A549 (cell line): ENCODE results near the gene XPC. TPM values are rescaled to one million over a fixed set of nuclear protein-coding genes. Genes with fewer than 3 reads are reported as not detected.

Experiments used
- ATAC-seq, 2 experiments: fragments of 200-7000 bp in 1 of 2; fragments of >200 bp in 1 of 2; cut with Nextera tagmentation in 1 of 2; cut with Tn5 transposase in 1 of 2; 3 replicates each; pipeline versions ENCODE4 v1.8.0 to v1.9.1; 2018 to 2020; ENCODE audit warnings: mild to moderate bottlenecking in 1 of 2, moderate library complexity in 1 of 2
- CTCF ChIA-PET: fragments of 300-600 bp; sonication (Branson Sonifier 250); formaldehyde crosslinking; extraction: SDS; loops from one replicate; lab custom pipeline; 2021; ENCODE audit warnings: antibody characterized with exemption, inconsistent platforms; lab: Yijun Ruan, JAX
- POLR2A ChIA-PET: fragments of 350-600 bp; formaldehyde crosslinking; extraction: SDS; loops from one replicate; lab custom pipeline; 2021; ENCODE audit warnings: antibody characterized with exemption, inconsistent platforms; lab: Yijun Ruan, JAX
- DNase-seq, 2 experiments: peaks; one replicate each; pipeline versions ENCODE4 v3.0.0 to v3.0.0-alpha.2; 2011 to 2016; ENCODE audit warnings: low read depth in 1 of 2, low spot score in 1 of 2
- FAIRE-seq: peaks from 2 replicates; lab custom pipeline; 2011; peaks lifted over from hg19 to GRCh38; lab: Jason Lieb, UNC
- H3K27ac ChIP-seq, 2 experiments: fragments of >200 bp; sonication (Bioruptor Twin); formaldehyde crosslinking; 3 replicates each; pipeline ENCODE4 v1.5.1; 2016 to 2017
- H3K4me1 ChIP-seq: fragments of >200 bp; sonication (Bioruptor Twin); formaldehyde crosslinking; 3 replicates; pipeline ENCODE4 v1.6.1; 2016
- H3K4me2 ChIP-seq: fragments of >200 bp; sonication (Bioruptor Twin); formaldehyde crosslinking; 3 replicates; pipeline ENCODE4 v1.6.1; 2016
- H3K4me3 ChIP-seq: fragments of >200 bp; sonication (Bioruptor Twin); formaldehyde crosslinking; 3 replicates; pipeline ENCODE4 v1.5.1; 2016
- H3K9me3 ChIP-seq: fragments of >200 bp; sonication (Bioruptor Twin); formaldehyde crosslinking; 3 replicates; pipeline ENCODE4 v1.6.1; 2016
- ATOH8 ChIP-seq: fragments of 250-450 bp; sonication (Bioruptor Pico); IDR thresholded peaks from 2 replicates; pipeline ENCODE4 v1.5.0; 2020; ENCODE audit warnings: low read depth, mild to moderate bottlenecking, moderate library complexity
- CEBPB ChIP-seq, 2 experiments: fragments of >200 bp in 1 of 2; sonication (Bioruptor Twin) in 1 of 2; formaldehyde crosslinking in 1 of 2; IDR thresholded peaks; 2 replicates each; pipeline ENCODE4 v1.6.1; 2012 to 2016
- CHD4 ChIP-seq: fragments of 200-600 bp; sonication (generic); IDR thresholded peaks from 2 replicates; pipeline ENCODE4 v1.6.1; 2016; ENCODE audit warnings: antibody characterized with exemption, mild to moderate bottlenecking, borderline replicate concordance
- CTCF ChIP-seq: fragments of >200 bp; sonication (Bioruptor Twin); formaldehyde crosslinking; IDR thresholded peaks from 3 replicates; pipeline ENCODE4 v1.5.1; 2016
- EHF ChIP-seq: fragments of 250-450 bp; sonication (Bioruptor Pico); IDR thresholded peaks from 2 replicates; pipeline ENCODE4 v1.5.0; 2020; ENCODE audit warnings: mild to moderate bottlenecking
- ESRRA ChIP-seq: fragments of 150-350 bp; IDR thresholded peaks from 2 replicates; pipeline ENCODE4 v1.6.1; 2014; ENCODE audit warnings: mild to moderate bottlenecking, low read length, borderline replicate concordance
- FOSB ChIP-seq: fragments of 250-450 bp; sonication (Bioruptor Pico); IDR thresholded peaks from 2 replicates; pipeline ENCODE4 v1.5.0; 2020; ENCODE audit warnings: mild to moderate bottlenecking, moderate library complexity
- FOSL2 ChIP-seq, 2 experiments: fragments of 450-650 bp in 1 of 2; fragments of >200 bp in 1 of 2; sonication (Bioruptor Twin) in 1 of 2; formaldehyde crosslinking; IDR thresholded peaks; 2 replicates each; pipeline versions ENCODE4 v1.5.0 to v1.6.1; 2016 to 2020; ENCODE audit warnings: mild to moderate bottlenecking in 1 of 2, moderate library complexity in 1 of 2
- FOXS1 ChIP-seq: fragments of 250-450 bp; sonication (Bioruptor Pico); IDR thresholded peaks from 2 replicates; pipeline ENCODE4 v1.5.0; 2020; ENCODE audit warnings: mild to moderate bottlenecking, moderate library complexity
- HES2 ChIP-seq: fragments of >200 bp; sonication (Bioruptor Twin); formaldehyde crosslinking; IDR thresholded peaks from 2 replicates; pipeline ENCODE4 v1.6.1; 2016
- HEYL ChIP-seq: fragments of 250-450 bp; sonication (Bioruptor Pico); IDR thresholded peaks from 2 replicates; pipeline ENCODE4 v1.8.0; 2021; ENCODE audit warnings: mild to moderate bottlenecking, moderate library complexity
- HOXA7 ChIP-seq: fragments of 250-450 bp; sonication (Bioruptor Pico); IDR thresholded peaks from 2 replicates; pipeline ENCODE4 v1.5.0; 2020; ENCODE audit warnings: mild to moderate bottlenecking, moderate library complexity
- JUNB ChIP-seq: fragments of >200 bp; sonication (Bioruptor Twin); formaldehyde crosslinking; IDR thresholded peaks from 2 replicates; pipeline ENCODE4 v1.6.1; 2016
- MAFK ChIP-seq: fragments of 450-650 bp; IDR thresholded peaks from 2 replicates; pipeline ENCODE4 v1.6.1; 2014; ENCODE audit not compliant: partially characterized antibody
- NFE2L2 ChIP-seq: fragments of 150-350 bp; conservative IDR thresholded peaks from 2 replicates; pipeline ENCODE4 v1.6.1; 2014; ENCODE audit warnings: low read length
- NPAS2 ChIP-seq: fragments of 250-450 bp; sonication (Bioruptor Pico); IDR thresholded peaks from 2 replicates; pipeline ENCODE4 v1.8.0; 2022; ENCODE audit warnings: mild to moderate bottlenecking, moderate library complexity, borderline replicate concordance
- NR3C1 ChIP-seq: fragments of >200 bp; sonication (Bioruptor Twin); formaldehyde crosslinking; IDR thresholded peaks from 3 replicates; pipeline ENCODE4 v1.6.1; 2017
- PHF8 ChIP-seq: fragments of 200-600 bp; sonication (generic); IDR thresholded peaks from 2 replicates; pipeline ENCODE4 v1.6.1; 2016; ENCODE audit warnings: low read depth, mild to moderate bottlenecking, antibody characterized with exemption, moderate library complexity, borderline replicate concordance
- POLR2AphosphoS2 ChIP-seq: conservative IDR thresholded peaks from 2 replicates; pipeline ENCODE4 v1.6.1; 2012; ENCODE audit warnings: low read length, improper control_type of control experiment, inconsistent platforms
- RAD21 ChIP-seq, 2 experiments: fragments of >200 bp in 1 of 2; sonication (Bioruptor Twin) in 1 of 2; formaldehyde crosslinking in 1 of 2; IDR thresholded peaks in 1 of 2; conservative IDR thresholded peaks in 1 of 2; 2 replicates in 1 of 2; 3 replicates in 1 of 2; pipeline ENCODE4 v1.6.1; 2012 to 2018; ENCODE audit warnings: inconsistent platforms in 1 of 2
- RARB ChIP-seq: fragments of 250-450 bp; sonication (Bioruptor Pico); IDR thresholded peaks from 2 replicates; pipeline ENCODE4 v1.8.0; 2021; ENCODE audit warnings: mild to moderate bottlenecking, moderate library complexity
- SMC3 ChIP-seq: fragments of >200 bp; sonication (Bioruptor Twin); formaldehyde crosslinking; IDR thresholded peaks from 3 replicates; pipeline ENCODE4 v1.6.1; 2018; ENCODE audit warnings: inconsistent platforms
- TP53 ChIP-seq: fragments of 250-450 bp; sonication (Bioruptor Pico); IDR thresholded peaks from 2 replicates; pipeline ENCODE4 v1.5.0; 2021; ENCODE audit warnings: mild to moderate bottlenecking, moderate library complexity
- ZNF302 ChIP-seq: fragments of 250-450 bp; sonication (Bioruptor Pico); IDR thresholded peaks from 2 replicates; pipeline ENCODE4 v1.9.0; 2021; ENCODE audit warnings: inconsistent platforms, mild to moderate bottlenecking, moderate library complexity
- WGBS: methylation state at CpG from one replicate; pipeline ENCODE4 v1.1.6; 2017; ENCODE audit errors: missing lambda C conversion rate; 5-methylcytosine and 5-hydroxymethylcytosine counted together
- polyA plus RNA-seq, 4 experiments: library from polyadenylated mRNA; depleted of rRNA in 3 of 4; stranded (reverse); fragments of >200 nt; fragmentation: RNase III in 1 of 4; extraction: RNeasy Plus Mini Kit Qiagen cat#74134 plus additional on column Dnase treatment in 1 of 4; gene quantifications; 2 replicates in 3 of 4; 3 replicates in 1 of 4; pipeline ENCODE4 v1.2.3, GENCODE V29; 2011 to 2017

The XPC gene
- polyA plus RNA-seq, 2 of the 4 experiments (the other 2 are of a cell fraction), result 35.4 to 36.3 TPM

- FAIRE-seq (no peak), DNase-seq (no peak), ATAC-seq (no peak)
- CTCF ChIA-PET, result interaction anchor here (0.8 to 5.4 kb wide), 10 partner anchors 13 to 721 kb away, joined by 3 to 69 read pairs (median 6); no protein-coding TSS in a partner anchor
- TF ChIP-seq HOXA7 (no peak), HES2 (no peak), CHD4 (no peak), CEBPB (IDR thresholded peaks at IDR 0.05) (no peak)
- Histone ChIP-seq H3K4me1 (no peaks in the 10 kb centered on the region), H3K27ac (no peak overlapping the region), H3K4me2 (no peak overlapping the region), H3K4me3 (no peak overlapping the region), H3K9me3 (no peaks in the 10 kb centered on the region)
- 94% methylated on average over 4 of the region's 4 CpGs for WGBS
- POLR2A ChIA-PET, result no interaction called here
Measured at GRCh38 chr3:14200276-14200675, 21.9 kb upstream of the XPC start.

GRCh38 chr3:14199641-14200040 is 21.2 kb upstream of the XPC start:
- DNase-seq (no peak), ATAC-seq (no peak), FAIRE-seq (no peak)
- no peak overlapping the region for H3K4me3 ChIP-seq
- 69% methylated on average over 4 of the region's 4 CpGs for WGBS
- ChIA-PET POLR2A (no interaction called here), CTCF (interaction anchor here (1.0 to 5.4 kb wide), 5 partner anchors 14 to 269 kb away, joined by 3 to 69 read pairs (median 7); no protein-coding TSS in a partner anchor)
- H3K9me3 ChIP-seq, result no peaks in the 10 kb centered on the region
- TF ChIP-seq NR3C1, result no peak
- TF ChIP-seq CTCF, result no peak
- no peak for TF ChIP-seq RARB (CRISPR knock-in tag)
- no peak for TF ChIP-seq MAFK
- H3K27ac ChIP-seq, result no peak overlapping the region
- no peak overlapping the region for H3K4me2 ChIP-seq
- no peaks in the 10 kb centered on the region for H3K4me1 ChIP-seq

GRCh38 chr3:14194865-14195264 is 16.5 kb upstream of the XPC start:
- no peak overlapping the region for H3K4me3 ChIP-seq
- no peaks in the 10 kb centered on the region for H3K4me1 ChIP-seq
- 90% methylated on average over 4 of the region's 4 CpGs for WGBS
- no peaks in the 10 kb centered on the region for H3K9me3 ChIP-seq
- DNase-seq, result no peak
- ChIA-PET CTCF (interaction anchor here (1.3 kb wide), 1 partner anchor 8 kb away, joined by 4 read pairs; no protein-coding TSS in a partner anchor), POLR2A (no interaction called here)
- H3K4me2 ChIP-seq, result no peak overlapping the region
- no peak overlapping the region for H3K27ac ChIP-seq
- no peak for FAIRE-seq
- ATAC-seq, result no peak
- TF ChIP-seq ESRRA (no peak), HEYL (CRISPR knock-in tag) (no peak), SMC3 (no peak), ATOH8 (no peak), FOSL2 (IDR thresholded peaks at IDR 0.05) (no peak), FOSL2 (CRISPR knock-in tag; IDR thresholded peaks at IDR 0.05) (no peak), ZNF302 (CRISPR knock-in tag) (no peak), TP53 (CRISPR knock-in tag) (no peak)

GRCh38 chr3:14188041-14188754 is 9.8 kb upstream of the XPC start:
- FAIRE-seq (no peak), DNase-seq (no peak), ATAC-seq (no peak)
- ChIA-PET POLR2A (interaction anchor here (1.4 kb wide), 1 partner anchor 10 kb away, joined by 4 read pairs; the partner anchor contains the start of genes LSM3 and XPC), CTCF (interaction anchor here (1.0 kb wide), 2 partner anchors 15 to 16 kb away, joined by 3 to 4 read pairs; no protein-coding TSS in a partner anchor)
- Histone ChIP-seq H3K4me3 (no peak overlapping the region), H3K4me1 (no peaks in the 10 kb centered on the region), H3K4me2 (no peak overlapping the region), H3K27ac (no peak overlapping the region), H3K9me3 (no peaks in the 10 kb centered on the region)
- WGBS, result 65% methylated on average over 4 of the region's 4 CpGs
- TF ChIP-seq FOSB (CRISPR knock-in tag) (no peak), EHF (CRISPR knock-in tag) (no peak), NFE2L2 (no peak), JUNB (no peak), PHF8 (no peak), POLR2AphosphoS2 (no peak), SMC3 (no peak), NPAS2 (CRISPR knock-in tag) (no peak), RAD21 (conservative IDR thresholded peaks at IDR 0.05 in 1 of 2, IDR thresholded peaks at IDR 0.05 in 1 of 2) (no peak), FOXS1 (CRISPR knock-in tag) (no peak)
